T-helper 2 cell treated with Interferon-gamma antibody and Interleukin-4, amounts not matched to agents 5 μg/mL and 100 μg/mL, for 36 hours (primary cell): ENCODE results near the gene PAX3.

Experiments
- DNase-seq: peaks from one replicate; pipeline ENCODE4 v3.0.0; 2021; ENCODE audit warnings: low spot score
- H3K27ac Mint-ChIP-seq: one replicate; pipeline ENCODE4 v1.8.0; 2021; ENCODE audit warnings: mild to moderate bottlenecking, mixed read lengths
- H3K27me3 Mint-ChIP-seq: one replicate; pipeline ENCODE4 v1.8.0; 2021; ENCODE audit warnings: low read depth, mixed read lengths
- H3K36me3 Mint-ChIP-seq: one replicate; pipeline ENCODE4 v1.8.0; 2021; ENCODE audit warnings: low read depth, mixed read lengths
- H3K4me1 Mint-ChIP-seq: one replicate; pipeline ENCODE4 v1.8.0; 2021; ENCODE audit warnings: low read depth, mixed read lengths
- H3K4me3 Mint-ChIP-seq: one replicate; pipeline ENCODE4 v1.8.0; 2022; ENCODE audit warnings: mild to moderate bottlenecking, moderate library complexity, mixed read lengths
- H3K9me3 Mint-ChIP-seq: one replicate; pipeline ENCODE4 v1.8.0; 2021; ENCODE audit warnings: mixed read lengths

The PAX3 gene

GRCh38 chr2:222217712-222218111 lies 81.1 kb downstream of the PAX3 start:
- H3K9me3 Mint-ChIP-seq, result no peaks in the 10 kb centered on the region
- no peaks in the 10 kb centered on the region for H3K36me3 Mint-ChIP-seq
- DNase-seq, result no peak
- no peaks in the 10 kb centered on the region for H3K4me1 Mint-ChIP-seq
- no peaks in the 10 kb centered on the region for H3K27me3 Mint-ChIP-seq
- H3K27ac Mint-ChIP-seq, result no peak overlapping the region
- no peak overlapping the region for H3K4me3 Mint-ChIP-seq

DNA sequence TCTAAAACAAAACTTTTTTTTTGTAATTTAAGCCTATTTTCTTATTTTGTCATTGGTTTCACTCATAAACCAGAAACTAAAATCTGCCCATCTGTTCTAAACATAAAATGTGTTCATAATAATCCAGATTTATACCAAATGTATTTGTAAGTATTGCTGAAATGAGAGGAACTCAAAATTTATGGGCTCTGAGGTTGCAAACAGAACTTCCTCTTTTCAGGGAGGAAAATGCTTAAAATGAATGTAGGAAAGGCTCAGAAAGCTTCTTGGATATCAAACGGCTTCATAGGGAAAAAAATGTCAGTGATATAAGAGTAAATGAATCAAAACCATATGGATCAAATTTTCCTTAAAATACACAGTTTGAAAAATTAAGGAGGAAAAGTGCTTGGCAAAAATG lies 83.9 kb downstream of the PAX3 start:
- H3K36me3 Mint-ChIP-seq, result no peaks in the 10 kb centered on the region
- H3K4me1 Mint-ChIP-seq, result no peaks in the 10 kb centered on the region

DNA sequence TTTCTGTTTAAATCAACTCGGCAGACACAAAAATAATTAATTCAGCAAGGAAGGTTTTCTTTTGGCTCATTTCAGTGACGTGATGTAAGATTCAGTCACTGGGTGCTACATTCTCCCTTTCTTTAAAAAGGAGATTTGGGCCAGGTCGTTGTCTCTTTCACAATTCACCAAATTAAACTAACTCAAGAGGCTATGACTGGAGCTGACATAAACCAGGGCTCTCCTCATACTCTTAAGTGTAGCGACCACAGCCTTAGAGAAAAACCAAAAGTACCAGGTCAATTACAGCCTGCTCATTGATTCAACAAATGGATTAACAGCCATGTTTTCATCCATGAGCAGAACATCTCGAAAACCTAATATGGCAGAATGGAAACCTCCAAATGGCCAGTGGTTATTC lies 85.7 kb downstream of the PAX3 start:
- H3K27ac Mint-ChIP-seq, result no peak overlapping the region
- no peak for DNase-seq
- H3K4me1 Mint-ChIP-seq, result no peaks in the 10 kb centered on the region
- H3K36me3 Mint-ChIP-seq, result no peaks in the 10 kb centered on the region
- no peaks in the 10 kb centered on the region for H3K27me3 Mint-ChIP-seq
- H3K4me3 Mint-ChIP-seq, result no peak overlapping the region
- H3K9me3 Mint-ChIP-seq, result no peaks in the 10 kb centered on the region

More for the DNA sequence above, 83.9 kb downstream of the PAX3 start:
- no peaks in the 10 kb centered on the region for H3K27me3 Mint-ChIP-seq
- H3K4me3 Mint-ChIP-seq, result no peak overlapping the region
- H3K9me3 Mint-ChIP-seq, result no peaks in the 10 kb centered on the region
- DNase-seq, result no peak
- no peak overlapping the region for H3K27ac Mint-ChIP-seq

DNA sequence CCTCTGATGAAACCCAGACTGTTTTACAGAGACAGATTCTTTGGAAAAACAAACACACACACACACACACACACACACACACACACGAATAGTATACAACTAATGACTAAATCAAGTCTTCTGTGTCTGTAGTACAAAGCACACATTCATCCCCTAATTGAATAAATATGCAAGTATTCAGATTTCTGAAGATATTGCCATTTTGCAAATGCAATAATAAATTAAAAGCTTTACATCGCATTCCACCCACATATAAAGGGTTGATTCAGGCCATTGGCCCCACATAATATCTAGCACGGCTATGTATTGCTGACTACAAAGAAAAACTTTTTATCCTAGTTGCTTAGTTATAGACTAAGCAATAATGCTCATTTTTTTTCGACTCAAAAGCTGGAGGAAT lies 86.2 kb downstream of the PAX3 start:
- Mint-ChIP-seq H3K4me1 (no peaks in the 10 kb centered on the region), H3K27me3 (no peaks in the 10 kb centered on the region), H3K9me3 (no peaks in the 10 kb centered on the region), H3K36me3 (no peaks in the 10 kb centered on the region), H3K4me3 (no peak overlapping the region), H3K27ac (no peak overlapping the region)
- no peak for DNase-seq

DNA sequence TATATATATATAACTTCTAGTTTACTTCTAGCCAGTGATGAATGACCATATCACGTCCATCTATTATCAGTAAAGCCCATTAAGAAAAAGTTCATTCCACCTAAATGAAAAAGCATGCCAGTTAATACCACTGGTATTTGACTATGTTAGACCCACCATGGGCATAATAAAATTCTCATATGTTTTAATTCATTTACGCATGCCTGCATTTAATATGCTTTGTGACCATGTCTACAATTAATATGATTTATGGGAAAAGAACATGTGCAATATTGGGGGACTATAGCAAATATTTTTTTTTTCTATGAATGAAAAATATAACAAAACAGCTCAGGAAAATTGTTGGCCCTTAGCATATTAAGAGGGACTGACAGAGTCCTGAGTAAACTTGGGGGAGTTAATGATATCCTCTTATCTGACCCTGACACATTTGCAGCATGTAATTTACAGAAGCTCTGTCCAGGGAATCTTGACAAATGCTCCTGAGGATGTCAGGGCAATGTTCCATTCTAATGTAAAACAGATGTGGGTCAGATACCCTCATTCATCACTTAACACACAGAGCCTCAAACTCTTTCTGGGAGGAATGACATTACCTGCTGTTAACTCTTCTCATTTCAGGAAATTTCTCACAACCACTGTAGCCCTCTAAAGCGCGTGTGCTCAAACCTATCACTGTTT lies 90.6 kb downstream of the PAX3 start:
- no peak overlapping the region for H3K4me3 Mint-ChIP-seq
- no peaks in the 10 kb centered on the region for H3K9me3 Mint-ChIP-seq
- no peaks in the 10 kb centered on the region for H3K36me3 Mint-ChIP-seq
- H3K27me3 Mint-ChIP-seq, result no peaks in the 10 kb centered on the region
- no peaks in the 10 kb centered on the region for H3K4me1 Mint-ChIP-seq
- H3K27ac Mint-ChIP-seq, result no peak overlapping the region
- no peak for DNase-seq

DNA sequence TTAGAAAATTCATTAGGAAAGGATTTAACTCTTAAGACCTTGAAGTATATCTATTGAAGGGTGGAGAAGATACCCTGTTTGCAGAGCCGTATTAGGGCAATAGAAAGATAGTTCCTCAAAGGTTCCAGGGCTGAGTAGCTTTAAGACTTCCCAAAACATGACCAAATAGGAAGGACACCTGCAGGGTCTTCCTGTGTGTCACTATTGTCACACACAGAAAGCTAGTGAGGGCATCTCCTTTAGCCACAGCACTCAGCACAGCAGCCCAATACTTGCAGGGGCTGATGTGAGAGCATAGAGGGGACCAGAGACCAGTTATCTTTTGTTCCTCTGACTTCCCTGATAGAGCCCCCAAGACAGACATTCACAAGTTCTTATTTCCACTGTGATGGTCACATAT lies 93.7 kb downstream of the PAX3 start:
- Mint-ChIP-seq H3K36me3 (no peaks in the 10 kb centered on the region), H3K4me1 (no peaks in the 10 kb centered on the region), H3K9me3 (no peaks in the 10 kb centered on the region), H3K27me3 (no peaks in the 10 kb centered on the region), H3K4me3 (no peak overlapping the region), H3K27ac (no peak overlapping the region)
- DNase-seq, result no peak

DNA sequence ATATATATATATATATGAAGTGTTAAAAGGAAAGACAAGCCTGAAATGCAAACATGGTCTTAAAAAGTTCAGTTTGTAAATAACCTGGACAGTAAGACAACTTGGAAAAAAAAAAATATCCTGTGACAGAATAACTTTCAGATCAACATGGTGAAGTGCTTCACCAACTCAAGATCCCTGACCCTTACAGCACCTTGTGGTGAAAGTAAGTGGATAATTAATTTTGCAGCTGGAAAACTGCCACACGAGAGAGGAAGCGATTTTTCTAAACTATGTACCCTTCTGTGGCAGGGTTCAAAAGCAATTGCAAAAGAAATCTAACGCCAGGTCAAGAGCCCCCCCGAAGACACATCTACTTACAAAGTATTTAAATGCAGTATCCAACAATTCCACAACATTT lies 95.8 kb downstream of the PAX3 start:
- H3K4me1 Mint-ChIP-seq, result no peaks in the 10 kb centered on the region
- H3K27me3 Mint-ChIP-seq, result no peaks in the 10 kb centered on the region
- no peaks in the 10 kb centered on the region for H3K9me3 Mint-ChIP-seq
- DNase-seq, result no peak
- H3K27ac Mint-ChIP-seq, result no peak overlapping the region
- no peaks in the 10 kb centered on the region for H3K36me3 Mint-ChIP-seq
- no peak overlapping the region for H3K4me3 Mint-ChIP-seq

DNA sequence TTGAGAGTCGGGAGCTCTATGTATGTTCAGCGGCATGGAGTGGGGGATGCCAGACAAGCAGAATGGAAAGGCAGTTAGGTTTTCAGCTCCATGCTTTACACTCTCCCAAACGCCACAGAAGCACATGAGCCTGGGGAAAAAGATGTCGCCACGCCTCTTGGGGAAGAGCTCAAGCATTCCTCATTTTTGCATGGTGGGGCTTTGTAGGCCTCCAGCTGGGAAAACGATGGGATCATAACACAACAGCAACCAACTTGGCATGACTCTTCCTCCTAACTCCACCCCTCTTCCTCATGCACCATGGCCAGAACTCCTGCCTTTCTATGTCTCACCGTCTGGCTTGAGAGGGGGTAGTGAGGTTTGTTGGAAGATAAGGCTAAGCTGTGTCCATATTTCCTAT lies 102.6 kb downstream of the PAX3 start:
- Mint-ChIP-seq H3K36me3 (no peaks in the 10 kb centered on the region), H3K4me3 (no peak overlapping the region), H3K27me3 (no peaks in the 10 kb centered on the region), H3K27ac (no peak overlapping the region), H3K4me1 (no peaks in the 10 kb centered on the region), H3K9me3 (no peaks in the 10 kb centered on the region)
- no peak for DNase-seq

DNA sequence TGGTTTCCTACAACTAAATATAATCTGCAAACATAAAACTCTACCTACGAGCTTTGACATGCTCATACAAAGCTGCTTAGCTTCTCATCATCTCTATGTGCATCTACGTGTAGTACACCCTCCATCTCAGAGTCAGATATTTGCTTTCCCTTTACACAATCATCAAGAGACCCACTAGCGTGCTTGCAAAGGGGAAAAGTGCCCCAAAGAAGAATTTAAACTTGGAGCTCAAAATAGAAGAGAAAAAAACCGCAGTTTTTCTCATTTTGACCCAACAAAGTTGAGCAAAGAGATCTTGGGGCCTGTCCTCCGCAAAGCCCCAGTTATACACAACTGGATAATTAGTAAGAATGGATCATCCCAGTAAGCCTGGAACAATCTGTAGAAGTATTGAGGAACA lies 104.1 kb downstream of the PAX3 start:
- H3K27ac Mint-ChIP-seq, result no peak overlapping the region
- DNase-seq, result no peak
- H3K4me1 Mint-ChIP-seq, result no peaks in the 10 kb centered on the region
- no peaks in the 10 kb centered on the region for H3K36me3 Mint-ChIP-seq
- H3K27me3 Mint-ChIP-seq, result no peaks in the 10 kb centered on the region
- H3K4me3 Mint-ChIP-seq, result no peak overlapping the region
- H3K9me3 Mint-ChIP-seq, result no peaks in the 10 kb centered on the region

- Mint-ChIP-seq H3K36me3 (no peaks in the 10 kb centered on the region), H3K4me3 (no peak overlapping the region), H3K9me3 (no peaks in the 10 kb centered on the region), H3K27me3 (no peaks in the 10 kb centered on the region), H3K27ac (no peak overlapping the region), H3K4me1 (no peaks in the 10 kb centered on the region)
- no peak for DNase-seq
These were observed 105.3 kb downstream of the PAX3 start for GRCh38 chr2:222193328-222193983.

GRCh38 chr2:222180619-222181018 lies 118.2 kb downstream of the PAX3 start:
- Mint-ChIP-seq H3K36me3 (no peaks in the 10 kb centered on the region), H3K4me3 (no peak overlapping the region), H3K9me3 (no peaks in the 10 kb centered on the region), H3K4me1 (no peaks in the 10 kb centered on the region), H3K27ac (no peak overlapping the region), H3K27me3 (no peaks in the 10 kb centered on the region)
- DNase-seq, result no peak

DNA sequence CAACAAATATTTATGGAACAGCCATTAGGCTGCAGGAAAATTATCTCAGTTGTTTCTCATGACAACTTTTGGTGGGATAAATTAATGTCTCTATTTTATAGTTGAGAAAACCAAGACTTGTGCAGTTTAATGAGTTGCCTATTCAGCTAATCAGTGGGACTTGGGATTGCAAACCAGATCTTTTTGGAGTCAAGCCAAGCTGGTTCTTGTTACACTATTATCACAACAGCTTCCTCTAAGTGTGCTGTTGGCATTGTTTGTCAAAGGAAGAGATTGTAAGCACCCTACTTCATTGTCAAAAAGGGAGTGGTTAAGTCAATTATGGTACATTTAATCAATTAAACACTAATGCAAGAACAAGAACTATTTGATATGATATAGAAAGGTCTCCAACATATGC lies 119.2 kb downstream of the PAX3 start:
- H3K9me3 Mint-ChIP-seq, result no peaks in the 10 kb centered on the region
- no peaks in the 10 kb centered on the region for H3K36me3 Mint-ChIP-seq
- no peaks in the 10 kb centered on the region for H3K27me3 Mint-ChIP-seq
- H3K4me3 Mint-ChIP-seq, result no peak overlapping the region
- no peak for DNase-seq
- no peak overlapping the region for H3K27ac Mint-ChIP-seq
- H3K4me1 Mint-ChIP-seq, result no peaks in the 10 kb centered on the region

DNA sequence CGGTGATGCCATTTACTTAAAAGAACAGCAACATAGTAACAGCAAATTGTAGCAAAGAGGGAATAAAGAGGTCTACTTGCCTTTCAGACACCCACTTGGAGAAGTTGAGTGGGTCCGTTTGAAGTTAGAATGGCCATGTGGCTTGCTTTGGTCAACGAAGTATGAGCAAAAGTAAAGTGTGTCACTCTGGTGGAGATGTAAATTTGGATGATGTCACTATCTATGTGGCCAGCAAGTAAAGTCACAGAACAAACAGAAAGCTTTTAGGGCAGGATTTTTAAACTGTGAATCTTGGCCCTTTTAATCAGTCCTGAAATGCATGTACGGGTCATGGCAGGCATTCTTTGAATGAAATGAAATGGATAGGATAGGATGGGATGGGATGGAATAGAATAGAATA lies 120.3 kb downstream of the PAX3 start:
- H3K36me3 Mint-ChIP-seq, result no peaks in the 10 kb centered on the region
- no peaks in the 10 kb centered on the region for H3K27me3 Mint-ChIP-seq
- no peak for DNase-seq
- H3K27ac Mint-ChIP-seq, result no peak overlapping the region
- H3K9me3 Mint-ChIP-seq, result no peaks in the 10 kb centered on the region
- no peaks in the 10 kb centered on the region for H3K4me1 Mint-ChIP-seq
- H3K4me3 Mint-ChIP-seq, result no peak overlapping the region

DNA sequence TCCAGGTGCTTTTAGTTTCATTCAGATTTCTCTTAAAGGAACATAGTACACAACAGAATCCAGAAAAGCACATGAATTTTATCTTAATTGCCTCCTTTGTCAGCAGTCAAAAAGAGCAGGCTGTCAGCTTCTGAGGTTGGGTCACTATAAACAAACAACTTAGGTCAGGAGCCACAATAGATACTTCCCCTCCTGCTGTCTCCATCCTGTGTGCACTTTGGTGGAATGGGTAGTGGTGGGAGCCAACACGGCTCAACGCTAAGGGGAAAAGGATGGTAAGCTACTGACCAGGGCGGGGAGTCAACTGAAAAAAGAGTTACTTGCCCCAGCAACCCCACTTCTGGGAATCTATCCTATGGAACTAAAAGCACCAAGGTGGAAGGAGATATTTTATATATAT lies 121.9 kb downstream of the PAX3 start:
- no peaks in the 10 kb centered on the region for H3K36me3 Mint-ChIP-seq
- no peaks in the 10 kb centered on the region for H3K27me3 Mint-ChIP-seq
- no peak overlapping the region for H3K4me3 Mint-ChIP-seq
- no peaks in the 10 kb centered on the region for H3K9me3 Mint-ChIP-seq
- no peak overlapping the region for H3K27ac Mint-ChIP-seq
- H3K4me1 Mint-ChIP-seq, result no peaks in the 10 kb centered on the region
- no peak for DNase-seq

- H3K4me3 Mint-ChIP-seq, result no peak overlapping the region
- H3K27ac Mint-ChIP-seq, result no peak overlapping the region
- no peaks in the 10 kb centered on the region for H3K36me3 Mint-ChIP-seq
- H3K4me1 Mint-ChIP-seq, result no peaks in the 10 kb centered on the region
- H3K27me3 Mint-ChIP-seq, result no peaks in the 10 kb centered on the region
- no peak for DNase-seq
- no peaks in the 10 kb centered on the region for H3K9me3 Mint-ChIP-seq
These were observed 124.3 kb downstream of the PAX3 start for GRCh38 chr2:222174450-222174849.
